Epithelial cell of esophagus (primary cell): ENCODE data around the gene SPZ1.

Source experiments
- DNase-seq: peaks from one replicate; pipeline ENCODE4 v3.0.0; 2010; ENCODE audit warnings: low read depth
- H3K4me3 ChIP-seq: 2 replicates; pipeline ENCODE4 v1.5.1; 2011; ENCODE audit warnings: mild to moderate bottlenecking, low read length, control low read depth
- CTCF ChIP-seq: IDR thresholded peaks from 2 replicates; pipeline ENCODE4 v1.5.1; 2011; ENCODE audit warnings: low read depth, mild to moderate bottlenecking, low read length, control low read depth, inconsistent platforms; ENCODE audit not compliant: insufficient read depth; ENCODE audit errors: missing control alignments

SPZ1 gene

GRCh38 chr5:80355686-80356085, 35.9 kb downstream of the SPZ1 start:
- DNase-seq, result no peak
- no peak for TF ChIP-seq CTCF
- no peak overlapping the region for H3K4me3 ChIP-seq

GRCh38 chr5:80357671-80358070, 37.9 kb downstream of the SPZ1 start:
- DNase-seq, result no peak
- TF ChIP-seq CTCF, result no peak
- no peak overlapping the region for H3K4me3 ChIP-seq

GRCh38 chr5:80360914-80361444, 41.2 kb downstream of the SPZ1 start:
- no peak for TF ChIP-seq CTCF
- no peak overlapping the region for H3K4me3 ChIP-seq
- DNase-seq, result no peak

GRCh38 chr5:80364892-80365291, 45.1 kb downstream of the SPZ1 start:
- no peak overlapping the region for H3K4me3 ChIP-seq
- TF ChIP-seq CTCF, result no peak
- DNase-seq, result no peak

GRCh38 chr5:80368661-80369480, 49.1 kb downstream of the SPZ1 start:
- no peak for TF ChIP-seq CTCF
- no peak for DNase-seq

GRCh38 chr5:80369521-80369920, 49.7 kb downstream of the SPZ1 start:
- DNase-seq, result no peak
- H3K4me3 ChIP-seq, result no peak overlapping the region
- no peak for TF ChIP-seq CTCF

More at GRCh38 chr5:80368661-80369480, 49.1 kb downstream of the SPZ1 start:
- no peak overlapping the region for H3K4me3 ChIP-seq

GRCh38 chr5:80370390-80370789, 50.6 kb downstream of the SPZ1 start:
- TF ChIP-seq CTCF, result no peak
- DNase-seq, result no peak
- no peak overlapping the region for H3K4me3 ChIP-seq
